Hepatocyte (in vitro differentiated cells): ENCODE measurements around the gene MTA1. TPM values are rescaled to one million over a fixed set of nuclear protein-coding genes. Genes with fewer than 3 reads are reported as not detected.

Experiments used
- DNase-seq: peaks from one replicate; pipeline ENCODE4 v3.0.0-alpha.2; 2016; ENCODE audit warnings: low spot score
- H2AFZ ChIP-seq: fragments of 200-600 bp; sonication (generic); 2 replicates; pipeline ENCODE4 v1.6.0; 2016; ENCODE audit warnings: antibody characterized with exemption, mild to moderate bottlenecking
- H3K27ac ChIP-seq: fragments of 200-600 bp; sonication (generic); 2 replicates; pipeline ENCODE4 v1.5.1; 2016; ENCODE audit warnings: mild to moderate bottlenecking
- H3K27me3 ChIP-seq: fragments of 200-600 bp; sonication (generic); 2 replicates; pipeline ENCODE4 v1.6.1; 2016
- H3K36me3 ChIP-seq: fragments of 200-600 bp; sonication (generic); replicated peaks from 2 replicates; pipeline ENCODE4 v1.5.1; 2016; ENCODE audit warnings: low read depth; ENCODE audit not compliant: insufficient read depth
- H3K4me1 ChIP-seq: fragments of 200-600 bp; sonication (generic); 2 replicates; pipeline ENCODE4 v1.5.1; 2016; ENCODE audit warnings: mild to moderate bottlenecking, moderate library complexity; ENCODE audit not compliant: insufficient read depth
- H3K4me2 ChIP-seq: fragments of 200-600 bp; sonication (generic); 2 replicates; pipeline ENCODE4 v1.6.0; 2016
- H3K4me3 ChIP-seq: fragments of 200-600 bp; sonication (generic); 2 replicates; pipeline ENCODE4 v1.5.1; 2016; ENCODE audit warnings: mild to moderate bottlenecking
- H3K79me2 ChIP-seq: fragments of 200-600 bp; sonication (generic); 2 replicates; pipeline ENCODE4 v1.6.0; 2017; ENCODE audit warnings: mild to moderate bottlenecking
- H3K9me2 ChIP-seq: fragments of 200-600 bp; sonication (generic); replicated peaks from 2 replicates; pipeline ENCODE4 v1.6.0; 2017; ENCODE audit warnings: mild to moderate bottlenecking; ENCODE audit not compliant: insufficient read depth
- H3K9me3 ChIP-seq: fragments of 200-600 bp; sonication (generic); 2 replicates; pipeline ENCODE4 v1.5.1; 2016; ENCODE audit warnings: low read depth, mild to moderate bottlenecking
- H4K20me1 ChIP-seq: fragments of 200-600 bp; sonication (generic); 2 replicates; pipeline ENCODE4 v1.6.0; 2016; ENCODE audit warnings: mild to moderate bottlenecking; ENCODE audit not compliant: insufficient read depth, poor library complexity, severe bottlenecking
- EZH2 ChIP-seq: fragments of 200-600 bp; sonication (generic); IDR thresholded peaks from 2 replicates; pipeline ENCODE4 v1.6.1; 2016; ENCODE audit warnings: antibody characterized with exemption, mild to moderate bottlenecking, borderline replicate concordance
- EZH2phosphoT487 ChIP-seq: fragments of 200-600 bp; sonication (generic); IDR thresholded peaks from one replicate; pipeline ENCODE4 v1.6.1; 2018; ENCODE audit warnings: antibody characterized with exemption, mild to moderate bottlenecking, low read depth, moderate library complexity; ENCODE audit not compliant: unreplicated experiment, severe bottlenecking
- WGBS: methylation state at CpG from one replicate; pipeline ENCODE4 v1.1.6; 2016; ENCODE audit warnings: low lambda C conversion rate; ENCODE audit errors: missing lambda C conversion rate; 5-methylcytosine and 5-hydroxymethylcytosine counted together
- polyA plus RNA-seq: library from polyadenylated mRNA; unstranded; fragments of >200 nt; fragmentation: Nextera tagmentation; extraction: Ambion mirVana; gene quantifications from 2 replicates; pipeline ENCODE4 v1.2.1, GENCODE V29; 2016
- total RNA-seq: library from RNA; depleted of rRNA; stranded (reverse); fragments of >200 nt; gene quantifications from 2 replicates; pipeline ENCODE4 v1.2.3, GENCODE V29; 2014
- TF ChIP-seq, protein P1 (sequence below): fragments of 200-600 bp; sonication (generic); IDR thresholded peaks from 2 replicates; pipeline ENCODE4 v1.5.1; 2016; ENCODE audit warnings: antibody characterized with exemption, mild to moderate bottlenecking; ENCODE audit not compliant: poor library complexity

The MTA1 gene
- total and polyA plus RNA-seq, 2 experiments from 2014 or later, result 48.1 to 52.7 TPM

DNA sequence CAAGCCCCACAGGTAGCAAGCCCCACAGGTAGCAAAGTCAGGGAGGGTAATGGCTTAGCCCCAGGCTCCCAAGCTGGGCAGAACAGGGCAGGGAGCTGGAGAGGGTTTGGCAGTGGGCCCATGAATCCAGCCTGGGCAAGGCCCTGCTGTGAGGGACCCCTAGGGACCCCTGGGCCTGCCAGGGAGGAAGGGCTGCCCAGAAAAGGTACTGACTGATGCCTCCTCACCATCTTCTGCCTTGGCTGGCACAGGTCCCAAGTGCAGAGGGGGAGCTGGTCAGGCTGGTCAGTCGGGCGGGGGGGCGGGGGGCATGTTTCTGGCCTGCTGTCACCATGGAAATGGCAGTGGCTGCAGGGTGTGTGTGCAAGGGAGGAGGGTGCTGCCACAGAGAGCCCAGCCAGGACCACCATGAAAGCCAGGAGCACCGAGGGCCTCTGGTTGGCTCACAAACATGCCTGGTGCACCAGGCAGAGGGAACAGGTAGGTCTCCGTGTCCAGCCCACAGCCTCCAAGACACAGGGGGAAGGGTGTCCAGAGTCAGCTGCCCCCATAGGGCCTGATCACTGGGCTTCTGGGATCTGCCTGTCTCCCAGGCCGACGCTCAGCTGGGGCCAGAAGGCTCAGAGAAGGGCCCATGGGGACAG is 53.5 kb downstream of the MTA1 start:
- H4K20me1 ChIP-seq, result no peaks in the 10 kb centered on the region
- peaks cover 26% of the 10 kb centered on the region for H3K27me3 ChIP-seq
- H3K9me2 ChIP-seq, result no peaks in the 10 kb centered on the region
- no peak overlapping the region for H3K27ac ChIP-seq
- no peak for DNase-seq
- H3K36me3 ChIP-seq, result no peaks in the 10 kb centered on the region
- no peaks in the 10 kb centered on the region for H3K9me3 ChIP-seq
- TF ChIP-seq EZH2phosphoT487 (no peak), EZH2 (no peak)
- TF ChIP-seq, protein P1, sequence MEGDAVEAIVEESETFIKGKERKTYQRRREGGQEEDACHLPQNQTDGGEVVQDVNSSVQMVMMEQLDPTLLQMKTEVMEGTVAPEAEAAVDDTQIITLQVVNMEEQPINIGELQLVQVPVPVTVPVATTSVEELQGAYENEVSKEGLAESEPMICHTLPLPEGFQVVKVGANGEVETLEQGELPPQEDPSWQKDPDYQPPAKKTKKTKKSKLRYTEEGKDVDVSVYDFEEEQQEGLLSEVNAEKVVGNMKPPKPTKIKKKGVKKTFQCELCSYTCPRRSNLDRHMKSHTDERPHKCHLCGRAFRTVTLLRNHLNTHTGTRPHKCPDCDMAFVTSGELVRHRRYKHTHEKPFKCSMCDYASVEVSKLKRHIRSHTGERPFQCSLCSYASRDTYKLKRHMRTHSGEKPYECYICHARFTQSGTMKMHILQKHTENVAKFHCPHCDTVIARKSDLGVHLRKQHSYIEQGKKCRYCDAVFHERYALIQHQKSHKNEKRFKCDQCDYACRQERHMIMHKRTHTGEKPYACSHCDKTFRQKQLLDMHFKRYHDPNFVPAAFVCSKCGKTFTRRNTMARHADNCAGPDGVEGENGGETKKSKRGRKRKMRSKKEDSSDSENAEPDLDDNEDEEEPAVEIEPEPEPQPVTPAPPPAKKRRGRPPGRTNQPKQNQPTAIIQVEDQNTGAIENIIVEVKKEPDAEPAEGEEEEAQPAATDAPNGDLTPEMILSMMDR, result no peak
- H2AFZ ChIP-seq, result no peak overlapping the region
- peaks cover 42% of the 10 kb centered on the region for H3K4me1 ChIP-seq
- H3K4me3 ChIP-seq, result no peak overlapping the region
- 36% methylated on average over 3 of the region's 7 CpGs for WGBS
- no peaks in the 10 kb centered on the region for H3K79me2 ChIP-seq
- H3K4me2 ChIP-seq, result peak overlapping the region; percentile 99

GRCh38 chr14:105473677-105474482 is 54.3 kb downstream of the MTA1 start:
- Histone ChIP-seq H3K4me1 (peaks cover 48% of the 10 kb centered on the region), H2AFZ (no peak overlapping the region), H3K9me2 (no peaks in the 10 kb centered on the region), H3K27ac (peak overlapping the region; percentile 79), H3K4me3 (peak overlapping the region; percentile 82), H3K9me3 (no peaks in the 10 kb centered on the region), H3K4me2 (peak overlapping the region; percentile 99), H4K20me1 (no peaks in the 10 kb centered on the region), H3K79me2 (no peaks in the 10 kb centered on the region), H3K27me3 (peaks cover 33% of the 10 kb centered on the region), H3K36me3 (no peaks in the 10 kb centered on the region)
- WGBS, result 6% methylated on average over 30 of the region's 60 CpGs
- peak; percentile 94 for DNase-seq
- TF ChIP-seq EZH2, result no peak
- no peak for TF ChIP-seq EZH2phosphoT487
- TF ChIP-seq, protein P1, result no peak

GRCh38 chr14:105474483-105475268 is 55.0 kb downstream of the MTA1 start, which contains the start of gene CRIP2:
CRIP2 (plus strand) TSS chr14:105474821; CDS start chr14:105474863, 42 bp downstream.
- Histone ChIP-seq H3K27ac (peak within 1 kb of the TSS; percentile 79), H3K9me3 (no peaks in the 10 kb centered on the region), H4K20me1 (no peaks in the 10 kb centered on the region), H3K4me3 (peak within 1 kb of the TSS; percentile 82), H3K79me2 (no peaks in the 10 kb centered on the region), H3K4me2 (peak within 1 kb of the TSS; percentile 99), H3K27me3 (peaks cover 41% of the 10 kb centered on the region), H3K9me2 (no peaks in the 10 kb centered on the region), H3K4me1 (peaks cover 48% of the 10 kb centered on the region), H3K36me3 (no peaks in the 10 kb centered on the region), H2AFZ (peak within 1 kb of the TSS; percentile 60)
- WGBS, result under 1% methylated on average over 52 of the region's 118 CpGs
- peak; percentile 83 for DNase-seq
- TF ChIP-seq EZH2 (no peak), EZH2phosphoT487 (no peak)
- TF ChIP-seq, protein P1, result no peak
